Heart right ventricle (tissue), 16 donors: ENCODE measurements around the gene C1QC. TPM values are rescaled to one million over a fixed set of nuclear protein-coding genes. Genes with fewer than 3 reads are reported as not detected.

Experiments used
- ATAC-seq, 8 donors: fragments of 200-7000 bp; cut with Tn5 transposase; one replicate each; pipeline ENCODE4 v1.9.1; 2020; ENCODE audit warnings: mild to moderate bottlenecking in 8 of 8, moderate library complexity in 8 of 8, moderate number of reproducible peaks in 1 of 8
- DNase-seq, 2 donors: peaks; one replicate each; pipeline ENCODE4 v3.0.0-alpha.2; 2020
- H3K27ac ChIP-seq, 10 donors: fragments of 200-600 bp; sonication (generic) in 2 of 10; one replicate each; pipeline versions ENCODE4 v1.5.0 to v1.8.0; 2020 to 2022; ENCODE audit warnings: mild to moderate bottlenecking in 3 of 10
- H3K27me3 ChIP-seq, 7 donors: fragments of 200-600 bp; one replicate each; pipeline ENCODE4 v1.8.0; 2021 to 2022; ENCODE audit warnings: mild to moderate bottlenecking in 2 of 7
- H3K36me3 ChIP-seq, 9 donors: fragments of 200-600 bp; sonication (generic) in 1 of 9; one replicate each; pipeline versions ENCODE4 v1.5.0 to v1.8.0; 2020 to 2022; ENCODE audit warnings: mild to moderate bottlenecking in 2 of 9
- H3K4me1 ChIP-seq, 9 donors: fragments of 200-600 bp; sonication (generic) in 1 of 9; one replicate each; pipeline versions ENCODE4 v1.5.0 to v1.8.0; 2020 to 2022; ENCODE audit warnings: mild to moderate bottlenecking in 4 of 9
- H3K4me3 ChIP-seq, 10 donors: fragments of 200-600 bp; sonication (generic) in 2 of 10; one replicate each; pipeline versions ENCODE4 v1.5.0 to v1.8.0; 2020 to 2022; ENCODE audit warnings: mild to moderate bottlenecking in 7 of 10, moderate library complexity in 2 of 10
- H3K9me3 ChIP-seq, 11 donors: fragments of 200-600 bp in 10 of 11; sonication (generic) in 2 of 11; one replicate each; pipeline versions ENCODE4 v1.5.0 to v1.8.0; 2013 to 2022; ENCODE audit warnings: mild to moderate bottlenecking in 2 of 11, control low read depth in 1 of 11, moderate library complexity in 1 of 11
- CTCF ChIP-seq, 9 donors: fragments of 200-600 bp; sonication (generic) in 2 of 9; IDR thresholded peaks; one replicate each; pipeline versions ENCODE4 v1.5.0 to v1.8.0; 2021 to 2022; ENCODE audit warnings: antibody characterized with exemption in 9 of 9, mild to moderate bottlenecking in 5 of 9, moderate library complexity in 1 of 9
- WGBS, 2 donors: extraction: QIAGEN DNeasy Blood & Tissue Kit; methylation state at CpG; one replicate each; pipeline ENCODE4 v1.1.7; 2013; ENCODE audit warnings: inconsistent platforms in 1 of 2; 5-methylcytosine and 5-hydroxymethylcytosine counted together
- intact Hi-C, 10 donors: fragments of 100-400 bp; cut with DNase I; formaldehyde crosslinking; loops; one replicate each; pipeline versions ENCODE4 v1.11.1 to v1.14.2; 2022
- polyA plus RNA-seq, 2 donors: library from polyadenylated mRNA; stranded (reverse); fragments of 200-250 nt; gene quantifications; one replicate each; pipeline ENCODE4 v1.2.3, GENCODE V29; 2013
- total RNA-seq, 10 donors: library from RNA; stranded (reverse); fragmentation: NEBNext Ultra II Directional in 3 of 10; extraction: Animal tissue kit (Norgen Biotek cat#: 25700) in 3 of 10; gene quantifications; one replicate each; pipeline versions ENCODE4 v1.2.1 to v1.2.4, GENCODE V29; 2021 to 2023
- donor health status: Arrhythmogenic right ventricular cardiomyopathy.
- donor health status: ischemic (EF 13 %, LVEDD 7.1; RV severe dilation, severe dysfunction).
- donor health status: healthy with polysubstance abuse.
- donor health status: DM: no; HTN: yes; CAD: no.
- donor health status: DM: no; HTN: no; CAD: no.
- donor health status: ischemic (EF 25% LVEDD 6.9; RV normal size, moderate dysfunction).
- donor health status: ischemic (EF 25% LVEDD 5.7; RV mildly dilated, moderate dysfunction).
- donor health status: healthy.
- donor health status: DM: yes; HTN: yes; CAD: no.
- donor health status: Ischemic cardiomyopathy.
- donor health status: ischemic (EF 35%, LVEDD 5.7; RV mildly dilated, moderate dysfunction).
- donor health status: nonischemic (EF 11% LVEDD 7.7; RV severe dilation, severe dysfunction).
- donor health status: DM: yes; HTN: yes; CAD: no.
- donor health status: PGD.
- donor health status: ischemic (EF 29% LVEDD 5.4; RV normal size, mild dysfunction).
- donor health status: nonischemic (EF 23%, LVEDD 6.1; RV moderate dilation, normal function).

C1QC gene
- total and polyA plus RNA-seq, 12 donors = 15.9 to 389 (median 27.8) TPM

- Histone ChIP-seq H3K27me3 (peaks cover 0 to 65% (median 27%) of the 10 kb centered on the region in 7 donors), H3K4me1 (no peaks in the 10 kb centered on the region)
- no peak for DNase-seq
Measured at GRCh38 chr1:22683547-22683946, 40.1 kb downstream of the C1QC start.

GRCh38 chr1:22685591-22686059, 42.2 kb downstream of the C1QC start:
- H3K4me3 ChIP-seq = no peak overlapping the region
- H3K27me3 ChIP-seq = peaks cover 0 to 64% (median 27%) of the 10 kb centered on the region in 7 donors
- no peak for TF ChIP-seq CTCF (IDR thresholded peaks at IDR 0.05)
- intact Hi-C loops = no loop called here
- ATAC-seq (no peak), DNase-seq (no peak)
- no peaks in the 10 kb centered on the region for H3K4me1 ChIP-seq
- no peak overlapping the region for H3K27ac ChIP-seq
- H3K9me3 ChIP-seq = no peaks in the 10 kb centered on the region
- H3K36me3 ChIP-seq = no peaks in the 10 kb centered on the region
- 38 to 43% methylated on average over 10 of the region's 10 CpGs for WGBS, 2 donors

More at GRCh38 chr1:22683547-22683946, 40.1 kb downstream of the C1QC start:
- ATAC-seq = no peak
- H3K9me3 ChIP-seq = no peaks in the 10 kb centered on the region
- H3K27ac ChIP-seq = no peak overlapping the region
- no peak for TF ChIP-seq CTCF (IDR thresholded peaks at IDR 0.05)
- 90 to 94% methylated on average over 1 of the region's 1 CpG for WGBS, 2 donors
- intact Hi-C loops = no loop called here
- no peaks in the 10 kb centered on the region for H3K36me3 ChIP-seq
- H3K4me3 ChIP-seq = no peak overlapping the region

GRCh38 chr1:22687191-22687590, 43.8 kb downstream of the C1QC start:
- Histone ChIP-seq H3K9me3 (no peaks in the 10 kb centered on the region), H3K4me1 (no peaks in the 10 kb centered on the region), H3K4me3 (no peak overlapping the region), H3K27me3 (peaks cover 0 to 55% (median 27%) of the 10 kb centered on the region in 7 donors), H3K27ac (no peak overlapping the region), H3K36me3 (no peaks in the 10 kb centered on the region)
- intact Hi-C loops = no loop called here
- ATAC-seq = no peak
- WGBS, 2 donors = 77 to 78% methylated on average over 2 of the region's 2 CpGs
- DNase-seq = no peak
- no peak for TF ChIP-seq CTCF (IDR thresholded peaks at IDR 0.05)

- Histone ChIP-seq H3K4me3 (no peak overlapping the region), H3K27me3 (peaks cover 0 to 46% (median 27%) of the 10 kb centered on the region in 7 donors), H3K4me1 (no peaks in the 10 kb centered on the region), H3K9me3 (no peaks in the 10 kb centered on the region), H3K36me3 (no peaks in the 10 kb centered on the region), H3K27ac (no peak overlapping the region)
- ATAC-seq (no peak), DNase-seq (no peak)
- no peak for TF ChIP-seq CTCF (IDR thresholded peaks at IDR 0.05)
- intact Hi-C loops = no loop called here
Measured at GRCh38 chr1:22688466-22688865, 45.0 kb downstream of the C1QC start.
